ENCODE data around the gene KREMEN2. TPM values are rescaled to one million over a fixed set of nuclear protein-coding genes. Genes with fewer than 3 reads are reported as not detected.

The KREMEN2 gene
- total and polyA plus RNA-seq, 2 of the 13 experiments (the other 11 are each of a cell fraction or from before 2014, with no cell fraction given) = 0.48 to 1.2 TPM

GRCh38 chr16:2969545-2970521 lies 5.8 kb downstream of the KREMEN2 start (continued):
- TF ChIP-seq SAP130 (CRISPR knock-in tag; IDR thresholded peaks at IDR 0.05; ENCODE audit: low read depth) (peak; percentile 88), MIXL1 (CRISPR knock-in tag; IDR thresholded peaks at IDR 0.05) (no peak), ZNF567 (CRISPR knock-in tag; IDR thresholded peaks at IDR 0.05; ENCODE audit: borderline replicate concordance) (no peak), ZNF672 (CRISPR knock-in tag; IDR thresholded peaks at IDR 0.05) (no peak), ZBTB34 (CRISPR knock-in tag; IDR thresholded peaks at IDR 0.05) (no peak), PRDM10 (CRISPR knock-in tag; IDR thresholded peaks at IDR 0.05; ENCODE audit: low read depth) (no peak), ZFX (CRISPR knock-in tag; IDR thresholded peaks at IDR 0.05; ENCODE audit: low read depth) (peak; percentile 61), RBAK (CRISPR knock-in tag; IDR thresholded peaks at IDR 0.05) (no peak), PITX1 (CRISPR knock-in tag; IDR thresholded peaks at IDR 0.05) (no peak; the same call in 1 of the 2 replicates), MAF1 (CRISPR knock-in tag; IDR thresholded peaks at IDR 0.05; ENCODE audit: borderline replicate concordance) (no peak; the same call in none of the 2 replicates), PLSCR1 (CRISPR knock-in tag; IDR thresholded peaks at IDR 0.05; ENCODE audit: borderline replicate concordance) (no peak), MAX (IDR thresholded peaks at IDR 0.05) (no peak; the same call in 1 of the 2 replicates), CHD4 (IDR thresholded peaks at IDR 0.05; ENCODE audit: borderline replicate concordance, low read length) (no peak), ZSCAN5A (CRISPR knock-in tag; IDR thresholded peaks at IDR 0.05; ENCODE audit: borderline replicate concordance) (no peak), MAZ (IDR thresholded peaks at IDR 0.05; ENCODE audit: borderline replicate concordance, low read depth, low read length) (peak; percentile 85; the same call in 1 of the 2 replicates), MAZ (CRISPR knock-in tag; IDR thresholded peaks at IDR 0.05; ENCODE audit: low read depth) (0 out of 2 replicates have a peak, but pooled peaks have one; percentile 22), MBNL3 (CRISPR knock-in tag; conservative IDR thresholded peaks at IDR 0.05) (no peak), ZBTB46 (CRISPR knock-in tag; IDR thresholded peaks at IDR 0.05; ENCODE audit: borderline replicate concordance) (no peak), HNRNPL (IDR thresholded peaks at IDR 0.05; ENCODE audit: low read depth, low read length) (peak; percentile 94)

All from HepG2 (cell line).